Testis (tissue), 3 donors: ENCODE measurements around the gene NPPB. TPM values are rescaled to one million over a fixed set of nuclear protein-coding genes. Genes with fewer than 3 reads are reported as not detected.

ENCODE experiments used
- DNase-seq: peaks from one replicate; pipeline ENCODE4 v3.0.0-alpha.2; 2019
- H3K27ac ChIP-seq, 2 donors: fragments of 200-600 bp; sonication (generic); one replicate each; pipeline ENCODE4 v1.5.1; 2019
- H3K27me3 ChIP-seq: fragments of 200-600 bp; sonication (generic); one replicate; pipeline ENCODE4 v1.5.1; 2019
- H3K36me3 ChIP-seq: fragments of 200-600 bp; sonication (generic); one replicate; pipeline ENCODE4 v1.5.1; 2017; ENCODE audit warnings: low read depth; ENCODE audit errors: missing control alignments
- H3K4me1 ChIP-seq: fragments of 200-600 bp; sonication (generic); one replicate; pipeline ENCODE4 v1.5.1; 2019
- H3K4me3 ChIP-seq, 2 donors: fragments of 200-600 bp; sonication (generic); one replicate each; pipeline ENCODE4 v1.5.1; 2017 to 2019
- H3K9me3 ChIP-seq: fragments of 200-600 bp; sonication (generic); one replicate; pipeline ENCODE4 v1.5.1; 2017
- POLR2A ChIP-seq: fragments of 450-650 bp; IDR thresholded peaks from one replicate; pipeline ENCODE4 v1.6.1; 2017; ENCODE audit warnings: antibody characterized with exemption, mild to moderate bottlenecking, moderate library complexity
- WGBS, 2 donors: methylation state at CpG; one replicate each; pipeline ENCODE4 v1.1.5; 2018; 5-methylcytosine and 5-hydroxymethylcytosine counted together
- intact Hi-C: fragments of 100-400 bp; cut with DNase I; formaldehyde crosslinking; loops from one replicate; pipeline ENCODE4 v1.15.1; 2023; ENCODE audit warnings: low total_unique reads
- polyA plus RNA-seq: library from polyadenylated mRNA; stranded (reverse); fragments of 350-450 nt; fragmentation: Illumina TruSeq; extraction: RNeasy Lipid Tissue Mini Kit (QIAGEN cat#74804); gene quantifications from one replicate; pipeline ENCODE4 v1.2.3, GENCODE V29; 2014; ENCODE audit warnings: low read depth, low replicate concordance; ENCODE audit not compliant: insufficient read depth
- total RNA-seq, 2 donors: library from RNA; depleted of rRNA; stranded (reverse); fragments of >200 nt; gene quantifications; one replicate each; pipeline ENCODE4 v1.2.3, GENCODE V29; 2016
- TF ChIP-seq, protein P1 (sequence below), 3 experiments: fragments of 450-650 bp in 2 of 3; fragments of 200-600 bp in 1 of 3; sonication (generic) in 1 of 3; IDR thresholded peaks; one replicate each; pipeline ENCODE4 v1.5.1; 2016 to 2019; ENCODE audit warnings: antibody characterized with exemption in 3 of 3, mild to moderate bottlenecking in 2 of 3, moderate library complexity in 1 of 3

Gene NPPB
- total and polyA plus RNA-seq, 3 donors from 2014 or later = 0.50 TPM; not detected in 2

DNA sequence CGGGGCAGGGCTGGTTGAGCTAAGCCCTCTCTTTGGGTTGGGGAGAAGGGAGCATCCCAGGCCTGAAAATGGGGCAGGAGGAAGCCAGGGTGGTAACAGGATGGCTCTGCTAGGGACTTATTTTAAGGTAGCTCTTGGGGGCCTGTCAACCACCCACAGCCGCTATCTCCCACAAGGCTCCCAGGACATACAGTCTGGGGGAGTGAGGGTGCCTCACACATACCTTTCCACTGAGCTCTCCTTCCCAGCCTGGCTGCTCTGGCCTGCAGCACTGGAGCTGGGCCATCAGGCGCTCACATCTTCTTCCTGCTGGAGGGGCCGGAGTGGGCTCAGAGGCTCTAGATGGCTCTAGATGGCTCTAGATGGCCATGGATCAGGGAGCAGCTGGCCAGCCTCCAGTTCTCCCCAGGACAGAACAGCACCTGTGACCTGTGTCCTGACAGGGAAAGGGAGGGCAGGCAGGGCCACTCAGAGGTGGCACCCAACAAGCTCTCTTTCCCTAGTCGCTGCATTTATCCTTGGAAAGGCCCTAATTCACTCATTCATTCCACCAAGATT, 11.0 kb upstream of the NPPB start:
- H3K27ac ChIP-seq = no peak overlapping the region
- DNase-seq = no peak
- no peak overlapping the region for H3K4me3 ChIP-seq
- intact Hi-C loops = no loop called here
- H3K9me3 ChIP-seq = no peaks in the 10 kb centered on the region
- no peaks in the 10 kb centered on the region for H3K36me3 ChIP-seq
- no peaks in the 10 kb centered on the region for H3K4me1 ChIP-seq
- TF ChIP-seq, protein P1, sequence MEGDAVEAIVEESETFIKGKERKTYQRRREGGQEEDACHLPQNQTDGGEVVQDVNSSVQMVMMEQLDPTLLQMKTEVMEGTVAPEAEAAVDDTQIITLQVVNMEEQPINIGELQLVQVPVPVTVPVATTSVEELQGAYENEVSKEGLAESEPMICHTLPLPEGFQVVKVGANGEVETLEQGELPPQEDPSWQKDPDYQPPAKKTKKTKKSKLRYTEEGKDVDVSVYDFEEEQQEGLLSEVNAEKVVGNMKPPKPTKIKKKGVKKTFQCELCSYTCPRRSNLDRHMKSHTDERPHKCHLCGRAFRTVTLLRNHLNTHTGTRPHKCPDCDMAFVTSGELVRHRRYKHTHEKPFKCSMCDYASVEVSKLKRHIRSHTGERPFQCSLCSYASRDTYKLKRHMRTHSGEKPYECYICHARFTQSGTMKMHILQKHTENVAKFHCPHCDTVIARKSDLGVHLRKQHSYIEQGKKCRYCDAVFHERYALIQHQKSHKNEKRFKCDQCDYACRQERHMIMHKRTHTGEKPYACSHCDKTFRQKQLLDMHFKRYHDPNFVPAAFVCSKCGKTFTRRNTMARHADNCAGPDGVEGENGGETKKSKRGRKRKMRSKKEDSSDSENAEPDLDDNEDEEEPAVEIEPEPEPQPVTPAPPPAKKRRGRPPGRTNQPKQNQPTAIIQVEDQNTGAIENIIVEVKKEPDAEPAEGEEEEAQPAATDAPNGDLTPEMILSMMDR (IDR thresholded peaks at IDR 0.05) = no peak
- TF ChIP-seq POLR2A = no peak
- no peaks in the 10 kb centered on the region for H3K27me3 ChIP-seq
- 77 to 87% methylated on average over 3 to 5 of the region's 5 CpGs for WGBS, 2 donors

DNA sequence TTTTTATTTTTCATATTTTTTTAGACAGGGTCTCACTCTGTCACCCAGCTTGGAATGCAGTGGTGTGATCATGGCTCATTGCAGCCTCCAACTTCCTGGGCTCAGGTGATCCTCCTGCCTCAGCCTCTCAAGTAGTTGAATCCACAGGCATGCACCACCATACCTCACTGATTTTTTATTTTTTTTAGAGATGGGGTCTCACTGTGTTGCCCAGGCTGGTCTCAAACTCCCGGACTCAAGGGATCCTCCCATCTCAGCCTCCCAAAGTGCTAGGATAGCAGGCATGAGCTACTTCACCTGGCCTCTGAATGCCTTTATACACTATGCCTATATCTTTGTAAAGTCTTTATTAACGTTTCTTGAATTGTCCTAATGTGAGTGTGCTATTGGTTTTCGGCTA, 10.4 kb upstream of the NPPB start:
- no peak for DNase-seq
- Histone ChIP-seq H3K27ac (no peak overlapping the region), H3K27me3 (no peaks in the 10 kb centered on the region), H3K4me1 (no peaks in the 10 kb centered on the region), H3K36me3 (no peaks in the 10 kb centered on the region), H3K9me3 (no peaks in the 10 kb centered on the region), H3K4me3 (no peak overlapping the region)
- 87 to 89% methylated on average over 3 of the region's 3 CpGs for WGBS, 2 donors
- intact Hi-C loops = no loop called here
- TF ChIP-seq POLR2A = no peak
- TF ChIP-seq, protein P1 (IDR thresholded peaks at IDR 0.05) = no peak

DNA sequence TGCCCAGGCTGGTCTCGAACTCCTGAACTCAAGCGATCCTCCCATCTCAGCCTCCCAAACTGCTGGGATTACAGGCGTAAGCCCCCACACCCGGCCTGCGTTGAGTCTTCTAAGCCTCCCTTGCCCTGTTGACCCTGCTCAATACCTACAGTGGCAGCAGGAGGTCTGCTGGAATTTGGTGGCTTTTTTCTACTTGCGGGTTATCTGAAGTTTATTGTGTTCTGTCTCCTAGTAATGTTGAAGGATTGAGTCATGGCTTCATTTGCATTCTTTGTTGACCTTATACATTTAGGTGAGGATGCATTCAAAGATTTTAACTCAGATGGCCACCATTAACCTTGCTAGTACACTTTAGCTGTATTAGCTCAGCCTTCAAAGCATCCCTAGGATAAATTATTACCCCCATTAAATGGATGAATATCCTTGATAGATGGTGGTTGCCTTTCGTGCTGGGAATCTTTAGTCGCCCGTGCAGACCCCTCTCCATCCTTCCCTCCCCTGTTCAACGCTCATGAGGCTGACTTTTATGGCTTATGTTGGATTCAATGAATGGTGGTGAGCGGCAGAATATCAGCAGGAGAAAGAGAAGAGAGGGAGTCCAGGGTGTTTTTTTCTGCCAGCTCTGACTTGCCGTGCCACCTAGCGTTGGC, 9.7 kb upstream of the NPPB start:
- no peak for DNase-seq
- intact Hi-C loops = no loop called here
- H3K27ac ChIP-seq = no peak overlapping the region
- H3K27me3 ChIP-seq = no peaks in the 10 kb centered on the region
- TF ChIP-seq POLR2A = no peak
- TF ChIP-seq, protein P1 (IDR thresholded peaks at IDR 0.05) = no peak
- H3K9me3 ChIP-seq = no peaks in the 10 kb centered on the region
- no peaks in the 10 kb centered on the region for H3K36me3 ChIP-seq
- no peak overlapping the region for H3K4me3 ChIP-seq
- WGBS, 2 donors = 73 to 80% methylated on average over 13 of the region's 13 CpGs
- H3K4me1 ChIP-seq = no peaks in the 10 kb centered on the region

DNA sequence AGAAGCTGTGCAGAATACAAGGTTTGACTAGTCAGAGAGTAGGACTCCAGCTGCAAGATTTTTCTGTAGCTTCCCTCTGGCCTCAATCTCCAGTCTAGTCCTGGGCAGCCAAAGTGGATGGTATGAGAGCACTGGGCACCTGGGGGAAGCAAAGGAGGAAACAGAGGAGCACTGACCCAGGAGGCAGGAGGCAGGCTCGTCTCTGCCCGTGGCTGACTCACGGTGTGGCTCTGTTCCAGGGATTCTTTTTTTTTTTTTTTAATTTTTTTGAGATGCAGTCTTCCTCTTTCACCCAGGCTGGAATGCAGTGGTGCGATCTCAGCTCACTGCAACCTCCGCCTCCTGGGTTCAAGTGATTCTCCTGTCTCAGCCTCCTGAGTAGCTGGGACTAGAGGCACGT, 4.1 kb upstream of the NPPB start:
- intact Hi-C loops = no loop called here
- no peak overlapping the region for H3K4me3 ChIP-seq
- TF ChIP-seq POLR2A = no peak
- TF ChIP-seq, protein P1 (IDR thresholded peaks at IDR 0.05) = no peak
- H3K27ac ChIP-seq = no peak overlapping the region
- no peak for DNase-seq
- H3K36me3 ChIP-seq = no peaks in the 10 kb centered on the region
- H3K4me1 ChIP-seq = peaks cover 8% of the 10 kb centered on the region
- peaks cover 7% of the 10 kb centered on the region for H3K27me3 ChIP-seq
- no peaks in the 10 kb centered on the region for H3K9me3 ChIP-seq
- 63% methylated on average over 6 of the region's 6 CpGs for WGBS, 2 donors

DNA sequence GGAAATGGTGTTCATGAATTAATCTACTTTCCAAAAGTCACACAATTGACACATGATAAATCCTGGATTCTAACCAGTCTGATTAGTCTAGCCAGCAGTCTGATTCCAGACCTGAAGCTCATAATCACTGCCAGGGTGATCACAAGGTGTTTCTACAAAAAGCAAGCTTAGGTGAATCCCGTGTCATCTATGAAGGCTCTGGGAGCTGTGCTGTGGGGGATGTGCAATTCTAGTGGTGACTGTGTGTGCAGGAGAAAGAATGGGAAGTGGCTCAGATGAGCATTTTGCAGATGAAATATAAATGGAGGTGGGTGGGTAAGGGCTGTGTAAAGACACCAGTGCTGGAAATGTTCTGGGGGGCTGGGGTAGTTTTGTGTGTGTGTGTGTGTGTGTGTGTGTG, 1.8 kb upstream of the NPPB start:
- intact Hi-C loops = no loop called here
- Histone ChIP-seq H3K27me3 (peaks cover 7% of the 10 kb centered on the region), H3K36me3 (no peaks in the 10 kb centered on the region), H3K4me3 (no peak overlapping the region), H3K9me3 (no peaks in the 10 kb centered on the region), H3K4me1 (peaks cover 8% of the 10 kb centered on the region), H3K27ac (no peak overlapping the region)
- 59 to 77% methylated on average over 1 of the region's 1 CpG for WGBS, 2 donors
- DNase-seq = no peak
- TF ChIP-seq POLR2A = no peak
- TF ChIP-seq, protein P1 (IDR thresholded peaks at IDR 0.05) = no peak
